OCI-LY7 (cell line): ENCODE measurements around the gene CXCL12. TPM values are rescaled to one million over a fixed set of nuclear protein-coding genes. Genes with fewer than 3 reads are reported as not detected.

Experiments
- BruUV-seq: library from RNA; stranded (reverse); fragments of 400-500 nt; replicated peaks from 2 replicates; lab custom pipeline; 2021; lab: Mats Ljungman, UMichigan
- CTCF ChIA-PET: fragments of 300-600 bp; sonication (Branson Sonifier 250); formaldehyde crosslinking; loops from one replicate; lab custom pipeline; 2022; ENCODE audit warnings: antibody characterized with exemption; ENCODE audit not compliant: unreplicated experiment; lab: Charles Lee
- POLR2A ChIA-PET: fragments of 300-600 bp; sonication (Branson Sonifier 250); formaldehyde crosslinking; loops from one replicate; lab custom pipeline; 2022; ENCODE audit warnings: antibody characterized with exemption; lab: Charles Lee
- DNase-seq: peaks from one replicate; pipeline ENCODE4 v3.0.0-alpha.2; 2015; ENCODE audit warnings: low spot score
- H2AFZ ChIP-seq: fragments of 200-600 bp; sonication (generic), shearing (Covaris generic); 2 replicates; pipeline ENCODE4 v1.6.1; 2014; ENCODE audit warnings: mild to moderate bottlenecking, antibody characterized with exemption, low read length, moderate library complexity
- H3K27ac ChIP-seq: fragments of 200-600 bp; sonication (generic); 2 replicates; pipeline ENCODE4 v1.5.1; 2014; ENCODE audit warnings: mixed run types, low read depth, mild to moderate bottlenecking, moderate library complexity, low read length, inconsistent platforms; ENCODE audit not compliant: poor library complexity, severe bottlenecking
- H3K36me3 ChIP-seq: fragments of 200-600 bp; sonication (generic); 2 replicates; pipeline ENCODE4 v1.6.1; 2014; ENCODE audit warnings: mild to moderate bottlenecking, antibody characterized with exemption, low read length, moderate library complexity, mixed read lengths; ENCODE audit not compliant: insufficient read depth
- H3K4me1 ChIP-seq: fragments of 200-600 bp; sonication (generic); 2 replicates; pipeline ENCODE4 v1.5.1; 2014; ENCODE audit warnings: mild to moderate bottlenecking, low read length; ENCODE audit not compliant: insufficient read depth, poor library complexity, severe bottlenecking
- H3K4me2 ChIP-seq: fragments of 200-600 bp; sonication (generic); 2 replicates; pipeline ENCODE4 v1.6.1; 2014; ENCODE audit warnings: mild to moderate bottlenecking, low read length
- H3K4me3 ChIP-seq: fragments of 200-600 bp; sonication (generic); 2 replicates; pipeline ENCODE4 v1.5.1; 2014; ENCODE audit warnings: mild to moderate bottlenecking, low read depth, low read length; ENCODE audit not compliant: poor library complexity, severe bottlenecking
- H3K79me2 ChIP-seq: fragments of 200-600 bp; sonication (generic); 2 replicates; pipeline ENCODE4 v1.6.1; 2016; ENCODE audit warnings: low read depth, mild to moderate bottlenecking, low read length, moderate library complexity, mixed read lengths; ENCODE audit not compliant: insufficient read depth
- H3K9me2 ChIP-seq: fragments of 200-600 bp; sonication (generic); 2 replicates; pipeline ENCODE4 v1.6.1; 2016; ENCODE audit warnings: mild to moderate bottlenecking, low read length, mixed read lengths; ENCODE audit not compliant: insufficient read depth
- H3K9me3 ChIP-seq: fragments of 200-600 bp; sonication (generic); 2 replicates; pipeline ENCODE4 v1.6.1; 2014; ENCODE audit warnings: mild to moderate bottlenecking, mixed run types, low read length, mixed read lengths
- H4K20me1 ChIP-seq: fragments of 200-600 bp; sonication (generic); 2 replicates; pipeline ENCODE4 v1.6.1; 2014; ENCODE audit warnings: mild to moderate bottlenecking, antibody characterized with exemption, low read length, moderate library complexity, mixed read lengths; ENCODE audit not compliant: insufficient read depth
- CTCF ChIP-seq: fragments of 200-600 bp; sonication (generic); conservative IDR thresholded peaks from 2 replicates; pipeline ENCODE4 v1.5.1; 2014; ENCODE audit warnings: mild to moderate bottlenecking, antibody characterized with exemption, low read length, moderate library complexity, mixed read lengths
- EZH2phosphoT487 ChIP-seq: fragments of 200-600 bp; sonication (generic); IDR thresholded peaks from 2 replicates; pipeline ENCODE4 v1.6.1; 2018; ENCODE audit warnings: low read depth, borderline replicate concordance, mild to moderate bottlenecking, mixed run types, antibody characterized with exemption, low read length, moderate library complexity, mixed read lengths
- intact Hi-C: fragments of 100-400 bp; cut with micrococcal nuclease; formaldehyde crosslinking; loops from one replicate; pipeline ENCODE4 v1.10.0; 2022; ENCODE audit not compliant: unreplicated experiment
- total RNA-seq, 2 experiments: library from RNA; depleted of rRNA in 1 of 2; stranded (reverse); fragments of >200 nt in 1 of 2; shearing (Covaris generic) in 1 of 2; gene quantifications; 2 replicates each; pipeline ENCODE4 v1.2.3, GENCODE V29; 2014 to 2022

The CXCL12 gene
- total RNA-seq, 2 experiments from 2014 or later = not detected

- Histone ChIP-seq H3K9me2 (no peaks in the 10 kb centered on the region), H3K9me3 (no peaks in the 10 kb centered on the region), H3K27ac (no peak overlapping the region), H3K4me1 (no peaks in the 10 kb centered on the region), H3K4me3 (no peak overlapping the region), H4K20me1 (no peaks in the 10 kb centered on the region), H2AFZ (no peak overlapping the region), H3K4me2 (no peak overlapping the region), H3K36me3 (no peaks in the 10 kb centered on the region), H3K79me2 (no peaks in the 10 kb centered on the region)
- TF ChIP-seq EZH2phosphoT487 (no peak), CTCF (no peak)
- DNase-seq = no peak
- ChIA-PET POLR2A (no interaction called here), CTCF (no interaction called here)
- BruUV-seq = no TSS peak
- intact Hi-C loops = no loop called here
Observed at GRCh38 chr10:44393834-44394547, 9.1 kb upstream of the CXCL12 start.

- BruUV-seq = no TSS peak
- H4K20me1 ChIP-seq = no peaks in the 10 kb centered on the region
- POLR2A ChIA-PET = interaction anchor here (0.7 kb wide), 1 partner anchor 33 kb away, joined by 3 read pairs; no protein-coding TSS in a partner anchor
- no peaks in the 10 kb centered on the region for H3K9me2 ChIP-seq
- no peak for DNase-seq
- H3K36me3 ChIP-seq = no peaks in the 10 kb centered on the region
- no peak overlapping the region for H2AFZ ChIP-seq
- no peaks in the 10 kb centered on the region for H3K79me2 ChIP-seq
- H3K9me3 ChIP-seq = no peaks in the 10 kb centered on the region
- H3K27ac ChIP-seq = no peak overlapping the region
- no peak overlapping the region for H3K4me3 ChIP-seq
- no peaks in the 10 kb centered on the region for H3K4me1 ChIP-seq
- CTCF ChIA-PET = no interaction called here
- TF ChIP-seq CTCF (no peak), EZH2phosphoT487 (no peak)
- H3K4me2 ChIP-seq = no peak overlapping the region
- intact Hi-C loops = no loop called here
Observed at GRCh38 chr10:44393051-44393630, 8.2 kb upstream of the CXCL12 start.

- POLR2A ChIA-PET = no interaction called here
- H3K4me3 ChIP-seq = no peak overlapping the region
- no peak overlapping the region for H3K4me2 ChIP-seq
- intact Hi-C loops = no loop called here
- no TSS peak for BruUV-seq
- DNase-seq = no peak
- no peaks in the 10 kb centered on the region for H4K20me1 ChIP-seq
- no peak overlapping the region for H2AFZ ChIP-seq
- H3K4me1 ChIP-seq = no peaks in the 10 kb centered on the region
- H3K9me3 ChIP-seq = no peaks in the 10 kb centered on the region
- H3K79me2 ChIP-seq = no peaks in the 10 kb centered on the region
- TF ChIP-seq CTCF = no peak
- TF ChIP-seq EZH2phosphoT487 = no peak
- H3K9me2 ChIP-seq = no peaks in the 10 kb centered on the region
- no peak overlapping the region for H3K27ac ChIP-seq
- H3K36me3 ChIP-seq = no peaks in the 10 kb centered on the region
- CTCF ChIA-PET = no interaction called here
Observed at GRCh38 chr10:44392420-44392819, 7.5 kb upstream of the CXCL12 start.
